Measurements from ENCODE around the gene SLC6A4. TPM values are rescaled to one million over a fixed set of nuclear protein-coding genes. Genes with fewer than 3 reads are reported as not detected.

SLC6A4 gene
- total and polyA plus RNA-seq, 3 experiments from 2014 or later: 0.08 TPM; not detected in 2

DNA sequence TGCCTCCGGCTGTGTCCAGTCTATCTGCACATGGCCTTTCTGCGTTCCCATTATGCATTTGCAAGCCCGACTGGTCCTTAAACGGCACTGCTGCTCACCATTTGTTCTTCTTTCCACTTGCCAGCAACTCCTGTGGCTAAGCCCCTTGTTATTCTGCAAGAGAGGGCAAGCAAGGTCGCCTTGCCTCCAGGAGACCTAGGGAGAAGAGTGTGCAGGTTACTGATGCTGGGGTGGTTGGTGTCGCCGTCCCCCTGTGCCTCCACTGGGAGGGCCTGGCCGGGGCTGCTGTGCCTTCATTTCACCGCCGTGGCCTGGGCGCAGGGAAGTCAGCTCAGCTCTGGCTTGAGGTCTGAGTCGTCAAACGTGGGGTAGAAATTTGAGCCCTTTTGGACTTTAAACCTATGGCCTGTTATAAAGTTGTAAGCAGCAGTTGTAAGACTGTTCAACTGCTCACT lies 12.7 kb downstream of the SLC6A4 start:
- Mint-ChIP-seq H3K27me3 (peaks cover 2 to 13% of the 10 kb centered on the region in 2 donors), H3K9me3 (no peaks in the 10 kb centered on the region), H3K27ac (no peak overlapping the region), H3K4me3 (no peak overlapping the region), H3K4me1 (no peaks in the 10 kb centered on the region), H3K36me3 (peaks cover 0 to 3% (median 0%) of the 10 kb centered on the region in 3 donors)
- POLR2A ChIA-PET: no interaction called here
- no peaks in the 10 kb centered on the region for H3K36me3 ChIP-seq (ENCODE audit: insufficient read depth, low read length)
- no peaks in the 10 kb centered on the region for H3K4me1 ChIP-seq (ENCODE audit: insufficient read depth, low read length)
- no peak overlapping the region for H3K27ac ChIP-seq (ENCODE audit: low read depth, low read length)
- DNase-seq: no peak
- H3K4me3 ChIP-seq (ENCODE audit: low read length): no peak overlapping the region
- H3K27me3 ChIP-seq (ENCODE audit: insufficient read depth, low read length, poor library complexity, severe bottlenecking): no peaks in the 10 kb centered on the region
- H3K9me3 ChIP-seq (ENCODE audit: low read length): no peaks in the 10 kb centered on the region
- CTCF ChIA-PET: no interaction called here

DNA sequence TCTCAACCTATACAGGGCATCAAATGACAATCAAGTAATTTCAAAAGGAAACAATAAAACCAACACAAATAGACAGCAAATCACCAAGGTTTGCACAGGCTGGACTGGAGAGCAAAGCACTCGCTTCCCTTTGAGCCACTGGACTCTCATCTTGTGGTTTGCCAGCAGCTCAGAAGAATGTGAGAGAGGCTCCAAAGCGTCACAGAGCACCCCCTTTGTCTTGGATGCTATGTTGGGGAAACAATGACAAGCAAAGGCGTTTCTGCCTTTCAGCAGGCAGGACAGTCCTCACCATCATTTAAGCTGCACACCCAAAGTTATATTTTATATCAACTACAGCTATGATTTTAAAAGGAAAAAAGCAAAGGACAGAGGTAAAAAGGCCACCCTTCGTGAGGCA lies 13.2 kb downstream of the SLC6A4 start:
- no peak overlapping the region for H3K4me3 Mint-ChIP-seq
- Histone ChIP-seq H3K36me3 (ENCODE audit: insufficient read depth, low read length) (no peaks in the 10 kb centered on the region), H3K4me3 (ENCODE audit: low read length) (no peak overlapping the region), H3K9me3 (ENCODE audit: low read length) (no peaks in the 10 kb centered on the region), H3K4me1 (ENCODE audit: insufficient read depth, low read length) (no peaks in the 10 kb centered on the region), H3K27ac (ENCODE audit: low read depth, low read length) (no peak overlapping the region), H3K27me3 (ENCODE audit: insufficient read depth, low read length, poor library complexity, severe bottlenecking) (no peaks in the 10 kb centered on the region)
- peaks cover 0 to 3% (median 0%) of the 10 kb centered on the region in 3 donors for H3K36me3 Mint-ChIP-seq
- H3K27me3 Mint-ChIP-seq: peaks cover 2 to 13% of the 10 kb centered on the region in 2 donors
- ChIA-PET POLR2A (no interaction called here), CTCF (no interaction called here)
- H3K27ac Mint-ChIP-seq: no peak overlapping the region
- no peak for DNase-seq
- no peaks in the 10 kb centered on the region for H3K4me1 Mint-ChIP-seq
- H3K9me3 Mint-ChIP-seq: no peaks in the 10 kb centered on the region

DNA sequence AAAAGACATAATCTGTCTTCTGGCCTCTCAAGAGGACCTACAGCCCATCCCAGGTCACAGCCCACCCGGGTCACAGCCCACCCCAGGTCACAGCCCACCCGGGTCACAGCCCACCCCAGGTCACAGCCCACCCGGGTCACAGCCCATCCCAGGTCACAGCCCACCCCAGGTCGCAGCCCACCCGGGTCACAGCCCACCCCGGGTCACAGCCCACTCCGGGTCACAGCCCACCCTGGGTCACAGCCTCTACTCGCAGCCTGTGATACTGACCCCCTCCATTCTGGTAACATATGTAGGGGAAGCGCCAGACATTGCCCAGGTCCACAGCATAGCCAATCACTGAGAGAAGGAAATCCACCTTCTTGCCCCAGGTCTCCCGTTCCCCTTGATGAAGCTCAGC lies 14.2 kb downstream of the SLC6A4 start:
- peaks cover 0 to 3% (median 0%) of the 10 kb centered on the region in 3 donors for H3K36me3 Mint-ChIP-seq
- Histone ChIP-seq H3K27ac (ENCODE audit: low read depth, low read length) (no peak overlapping the region), H3K27me3 (ENCODE audit: insufficient read depth, low read length, poor library complexity, severe bottlenecking) (no peaks in the 10 kb centered on the region), H3K4me3 (ENCODE audit: low read length) (no peak overlapping the region), H3K4me1 (ENCODE audit: insufficient read depth, low read length) (no peaks in the 10 kb centered on the region), H3K36me3 (ENCODE audit: insufficient read depth, low read length) (no peaks in the 10 kb centered on the region), H3K9me3 (ENCODE audit: low read length) (no peaks in the 10 kb centered on the region)
- POLR2A ChIA-PET: no interaction called here
- H3K9me3 Mint-ChIP-seq: no peaks in the 10 kb centered on the region
- no peak overlapping the region for H3K27ac Mint-ChIP-seq
- CTCF ChIA-PET: no interaction called here
- DNase-seq: no peak
- peaks cover 2 to 13% of the 10 kb centered on the region in 2 donors for H3K27me3 Mint-ChIP-seq
- H3K4me3 Mint-ChIP-seq: no peak overlapping the region
- no peaks in the 10 kb centered on the region for H3K4me1 Mint-ChIP-seq

DNA sequence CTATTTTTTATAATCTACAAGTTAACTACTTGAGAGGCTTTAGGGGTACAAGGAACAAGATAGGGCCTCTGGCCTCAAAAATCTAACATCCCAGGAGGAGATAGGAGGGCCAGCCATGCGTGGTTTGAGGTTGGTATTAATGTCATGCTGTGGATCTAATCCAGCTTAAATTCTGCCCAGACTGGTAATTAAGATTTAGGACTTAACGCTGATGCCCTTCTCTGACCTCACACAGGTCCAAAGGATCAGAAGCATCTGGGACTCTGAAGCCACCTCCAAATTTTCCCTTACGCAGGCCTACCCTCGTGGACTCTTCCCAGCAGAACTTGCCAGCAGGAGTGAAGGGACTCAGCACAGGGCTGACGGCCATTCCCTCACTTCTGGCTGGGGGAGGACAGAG lies 15.1 kb downstream of the SLC6A4 start:
- ChIA-PET CTCF (no interaction called here), POLR2A (no interaction called here)
- Mint-ChIP-seq H3K9me3 (no peaks in the 10 kb centered on the region), H3K4me3 (no peak overlapping the region), H3K27ac (no peak overlapping the region), H3K36me3 (peaks cover 0 to 3% (median 0%) of the 10 kb centered on the region in 3 donors), H3K4me1 (no peaks in the 10 kb centered on the region), H3K27me3 (peaks cover 3 to 5% of the 10 kb centered on the region in 2 donors)
- Histone ChIP-seq H3K27ac (ENCODE audit: low read depth, low read length) (no peak overlapping the region), H3K4me3 (ENCODE audit: low read length) (no peak overlapping the region), H3K4me1 (ENCODE audit: insufficient read depth, low read length) (no peaks in the 10 kb centered on the region), H3K9me3 (ENCODE audit: low read length) (no peaks in the 10 kb centered on the region), H3K36me3 (ENCODE audit: insufficient read depth, low read length) (no peaks in the 10 kb centered on the region), H3K27me3 (ENCODE audit: insufficient read depth, low read length, poor library complexity, severe bottlenecking) (no peaks in the 10 kb centered on the region)
- DNase-seq: no peak

DNA sequence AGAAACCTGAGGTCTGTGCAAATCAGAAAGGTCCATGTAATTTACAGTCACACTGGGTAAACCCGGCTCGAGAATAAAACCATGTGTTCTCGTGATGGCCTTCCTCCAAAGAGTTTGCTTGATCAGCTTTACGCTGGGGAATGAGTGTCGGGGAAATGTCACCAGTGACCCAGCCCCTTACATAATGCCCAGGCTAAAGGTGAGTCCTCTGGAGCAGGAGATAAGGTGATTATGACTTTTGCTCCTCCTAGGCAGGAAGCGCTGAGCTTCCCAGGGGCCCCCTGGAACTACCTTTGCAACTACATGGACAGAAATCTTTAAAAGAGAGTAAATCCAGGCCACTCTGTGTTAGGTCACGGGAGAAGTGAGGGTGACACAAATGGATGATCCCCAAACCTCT lies 15.7 kb downstream of the SLC6A4 start:
- H3K36me3 ChIP-seq (ENCODE audit: insufficient read depth, low read length): no peaks in the 10 kb centered on the region
- H3K27ac ChIP-seq (ENCODE audit: low read depth, low read length): no peak overlapping the region
- no peak overlapping the region for H3K27ac Mint-ChIP-seq
- H3K27me3 ChIP-seq (ENCODE audit: insufficient read depth, low read length, poor library complexity, severe bottlenecking): no peaks in the 10 kb centered on the region
- H3K9me3 ChIP-seq (ENCODE audit: low read length): no peaks in the 10 kb centered on the region
- no peak overlapping the region for H3K4me3 ChIP-seq (ENCODE audit: low read length)
- no peak overlapping the region for H3K4me3 Mint-ChIP-seq
- POLR2A ChIA-PET: no interaction called here
- H3K27me3 Mint-ChIP-seq: peaks cover 2 to 7% of the 10 kb centered on the region in 2 donors
- H3K36me3 Mint-ChIP-seq: peaks cover 0 to 3% (median 0%) of the 10 kb centered on the region in 3 donors
- H3K4me1 Mint-ChIP-seq: no peaks in the 10 kb centered on the region
- H3K4me1 ChIP-seq (ENCODE audit: insufficient read depth, low read length): no peaks in the 10 kb centered on the region
- CTCF ChIA-PET: interaction anchor here (0.6 kb wide), 1 partner anchor 466 kb away, joined by 3 read pairs; no protein-coding TSS in a partner anchor
- DNase-seq: no peak
- peaks cover 0 to 1% (median 0%) of the 10 kb centered on the region in 5 donors for H3K9me3 Mint-ChIP-seq

DNA sequence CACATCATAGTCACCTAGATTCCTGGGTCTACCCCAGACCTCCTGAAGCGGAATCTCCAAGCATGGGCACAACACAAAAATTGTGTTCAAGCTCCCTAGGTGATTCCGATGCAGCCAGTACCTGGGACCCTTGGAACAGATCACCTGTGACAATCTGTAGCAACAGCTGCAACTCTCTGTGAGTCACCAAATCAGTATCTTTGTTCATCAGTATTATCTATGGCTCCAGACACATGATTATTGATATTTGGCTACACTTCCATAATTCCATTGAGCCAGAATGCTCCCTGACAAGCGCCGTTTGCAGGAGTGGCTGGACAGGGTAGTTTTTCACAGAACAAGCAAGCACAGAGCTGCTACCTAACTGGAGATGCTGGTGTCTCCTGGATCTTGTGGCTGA lies 16.2 kb downstream of the SLC6A4 start:
- ChIA-PET CTCF (interaction anchor here (0.6 kb wide), 1 partner anchor 466 kb away, joined by 3 read pairs; no protein-coding TSS in a partner anchor), POLR2A (no interaction called here)
- Histone ChIP-seq H3K27me3 (ENCODE audit: insufficient read depth, low read length, poor library complexity, severe bottlenecking) (no peaks in the 10 kb centered on the region), H3K4me3 (ENCODE audit: low read length) (no peak overlapping the region), H3K27ac (ENCODE audit: low read depth, low read length) (no peak overlapping the region), H3K36me3 (ENCODE audit: insufficient read depth, low read length) (no peaks in the 10 kb centered on the region), H3K4me1 (ENCODE audit: insufficient read depth, low read length) (no peaks in the 10 kb centered on the region), H3K9me3 (ENCODE audit: low read length) (no peaks in the 10 kb centered on the region)
- peaks cover 0 to 3% (median 0%) of the 10 kb centered on the region in 3 donors for H3K36me3 Mint-ChIP-seq
- peaks cover 0 to 3% (median 0%) of the 10 kb centered on the region in 5 donors for H3K9me3 Mint-ChIP-seq
- H3K4me3 Mint-ChIP-seq: no peak overlapping the region
- H3K4me1 Mint-ChIP-seq: no peaks in the 10 kb centered on the region
- H3K27ac Mint-ChIP-seq: no peak overlapping the region
- DNase-seq: no peak
- peaks cover 0 to 8% of the 10 kb centered on the region in 2 donors for H3K27me3 Mint-ChIP-seq

DNA sequence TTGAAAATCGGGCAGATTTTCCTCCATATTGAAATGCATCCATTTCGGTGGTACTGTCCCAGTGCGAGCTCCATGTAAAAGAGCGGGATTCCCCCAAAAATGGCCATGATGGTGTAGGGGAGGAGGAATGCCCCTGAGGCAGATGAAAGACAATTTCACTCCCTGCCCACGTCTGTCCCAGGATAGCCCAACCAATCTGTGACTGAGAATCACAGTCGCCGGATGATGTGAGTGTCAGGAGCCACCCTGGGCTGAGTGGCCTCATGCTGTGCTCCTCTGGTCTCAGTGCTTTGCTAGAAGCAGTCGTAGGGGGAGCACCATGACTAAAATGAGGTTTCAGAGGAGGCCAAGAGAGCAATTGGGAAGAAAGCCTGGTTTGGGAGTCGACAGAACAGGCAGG lies 16.7 kb downstream of the SLC6A4 start:
- Mint-ChIP-seq H3K36me3 (peaks cover 0 to 3% (median 0%) of the 10 kb centered on the region in 3 donors), H3K9me3 (peaks cover 0 to 3% (median 0%) of the 10 kb centered on the region in 5 donors), H3K4me3 (no peak overlapping the region), H3K4me1 (no peaks in the 10 kb centered on the region), H3K27me3 (peaks cover 0 to 8% of the 10 kb centered on the region in 2 donors), H3K27ac (no peak overlapping the region)
- Histone ChIP-seq H3K4me3 (ENCODE audit: low read length) (no peak overlapping the region), H3K4me1 (ENCODE audit: insufficient read depth, low read length) (no peaks in the 10 kb centered on the region), H3K27me3 (ENCODE audit: insufficient read depth, low read length, poor library complexity, severe bottlenecking) (no peaks in the 10 kb centered on the region), H3K36me3 (ENCODE audit: insufficient read depth, low read length) (no peaks in the 10 kb centered on the region), H3K9me3 (ENCODE audit: low read length) (no peaks in the 10 kb centered on the region), H3K27ac (ENCODE audit: low read depth, low read length) (no peak overlapping the region)
- no peak for DNase-seq
- ChIA-PET CTCF (no interaction called here), POLR2A (no interaction called here)

DNA sequence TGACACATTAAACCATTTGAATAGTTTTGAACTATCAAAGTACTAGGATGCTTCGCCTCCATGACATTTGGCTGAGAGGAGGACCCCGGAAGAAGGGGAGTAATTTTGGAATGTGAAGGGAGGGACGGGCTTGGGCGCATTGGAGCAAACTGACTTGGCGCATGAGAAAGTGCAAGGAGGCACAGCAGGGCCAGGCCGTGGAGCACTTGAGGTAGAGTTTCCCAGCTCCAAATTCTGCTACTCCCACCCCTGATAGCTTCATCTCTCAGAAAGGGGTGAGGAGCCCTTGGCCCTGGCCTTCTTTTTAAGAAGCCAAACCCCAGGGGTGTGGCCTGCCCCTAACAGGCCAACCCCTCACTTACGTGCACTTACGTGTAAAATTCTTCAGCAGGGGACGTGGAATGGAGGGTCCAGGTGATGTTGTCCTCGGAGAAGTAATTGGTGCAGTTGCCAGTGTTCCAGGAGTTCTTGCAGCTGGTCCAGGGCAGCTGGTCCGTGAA lies 17.7 kb downstream of the SLC6A4 start:
- no peaks in the 10 kb centered on the region for H3K9me3 ChIP-seq (ENCODE audit: low read length)

More for the DNA sequence above, 17.7 kb downstream of the SLC6A4 start:
- Histone ChIP-seq H3K4me3 (ENCODE audit: low read length) (no peak overlapping the region), H3K27me3 (ENCODE audit: insufficient read depth, low read length, poor library complexity, severe bottlenecking) (no peaks in the 10 kb centered on the region), H3K4me1 (ENCODE audit: insufficient read depth, low read length) (no peaks in the 10 kb centered on the region), H3K27ac (ENCODE audit: low read depth, low read length) (no peak overlapping the region), H3K36me3 (ENCODE audit: insufficient read depth, low read length) (no peaks in the 10 kb centered on the region)
- CTCF ChIA-PET: no interaction called here
- Mint-ChIP-seq H3K9me3 (peaks cover 0 to 3% (median 0%) of the 10 kb centered on the region in 5 donors), H3K36me3 (peaks cover 0 to 3% (median 0%) of the 10 kb centered on the region in 3 donors), H3K4me1 (no peaks in the 10 kb centered on the region), H3K27me3 (peaks cover 0 to 8% of the 10 kb centered on the region in 2 donors), H3K27ac (no peak overlapping the region), H3K4me3 (peak overlapping the region in 1 of 7 donors; percentile 40)
- POLR2A ChIA-PET: no interaction called here
- no peak for DNase-seq

Data from CD8-positive, alpha-beta memory T cell (primary cell).